ENCODE measurements around the gene MAPK13.

- no peak for TF ChIP-seq CTCF (conservative IDR thresholded peaks at IDR 0.05; ENCODE audit: low read depth, low read length)
- TF ChIP-seq EZH2 (IDR thresholded peaks at IDR 0.05; ENCODE audit: borderline replicate concordance, low read depth, low read length, poor library complexity, severe bottlenecking) = no peak
These were observed 49.8 kb downstream of the MAPK13 start for GRCh38 chr6:36180126-36180525.
